ENCODE measurements around the gene FOXO3.

The FOXO3 gene

DNA sequence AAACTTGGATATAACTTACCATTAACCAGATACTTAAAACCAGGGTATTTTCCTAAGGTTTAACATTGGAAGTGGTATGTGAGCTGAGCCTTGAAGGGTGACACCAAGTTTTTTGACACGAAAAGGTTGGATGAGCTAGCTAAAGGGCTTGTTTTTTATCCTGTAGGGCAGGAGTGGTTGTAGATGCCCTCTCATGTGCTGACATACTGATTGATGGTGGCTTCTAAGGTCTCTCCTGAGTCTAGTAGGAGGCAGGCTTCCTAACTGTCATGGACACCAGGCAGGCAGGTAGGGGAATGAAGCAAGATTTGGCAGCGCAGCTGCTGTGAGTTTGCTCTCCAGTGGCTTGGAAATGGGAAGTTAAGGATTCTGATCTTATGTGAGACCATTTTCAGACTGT, 66.1 kb downstream of the FOXO3 start:
- FAIRE-seq (no peak), DNase-seq (ENCODE audit: low spot score) (no peak)

DNA sequence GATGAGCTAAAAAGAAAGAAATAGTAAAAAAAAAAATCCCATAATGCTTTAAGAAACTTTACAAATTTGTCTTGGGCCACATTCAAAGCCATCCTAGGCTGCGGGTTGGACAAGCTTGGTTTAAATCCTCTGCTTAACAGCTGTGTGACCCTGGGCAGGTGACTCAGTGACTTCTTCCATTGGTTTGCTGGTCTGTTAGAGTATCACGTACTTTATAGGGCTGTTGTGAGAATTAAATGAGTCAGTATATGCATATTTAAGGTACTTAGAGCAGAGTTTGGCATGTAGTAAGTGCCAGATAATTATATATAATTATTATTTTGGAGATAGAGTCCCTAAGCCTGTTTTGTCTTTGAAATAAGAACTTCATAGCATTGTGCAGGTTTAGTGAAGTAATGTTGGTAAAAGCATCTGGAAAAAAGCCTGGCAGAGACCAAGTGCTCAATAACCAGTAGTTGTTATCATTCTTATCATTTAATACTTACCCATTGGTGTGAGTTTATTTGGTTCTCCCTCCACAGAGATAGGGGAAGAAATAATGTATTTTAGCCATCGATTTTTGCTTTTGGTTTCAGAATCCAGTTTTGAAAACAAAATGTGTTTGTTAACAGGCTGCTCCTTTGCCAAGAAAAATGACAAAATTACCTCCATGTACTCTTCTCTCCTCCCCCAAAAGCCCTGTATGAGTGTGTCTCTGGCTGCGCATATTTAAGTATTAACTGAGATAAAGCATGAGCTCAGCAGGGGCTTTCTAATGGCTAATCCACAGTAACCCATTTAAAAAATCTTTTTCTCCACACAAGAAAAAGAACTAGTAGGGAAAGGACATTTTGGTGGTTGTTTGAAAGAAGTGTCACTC, 67.2 kb downstream of the FOXO3 start:
- no peak for DNase-seq (ENCODE audit: low spot score)

DNA sequence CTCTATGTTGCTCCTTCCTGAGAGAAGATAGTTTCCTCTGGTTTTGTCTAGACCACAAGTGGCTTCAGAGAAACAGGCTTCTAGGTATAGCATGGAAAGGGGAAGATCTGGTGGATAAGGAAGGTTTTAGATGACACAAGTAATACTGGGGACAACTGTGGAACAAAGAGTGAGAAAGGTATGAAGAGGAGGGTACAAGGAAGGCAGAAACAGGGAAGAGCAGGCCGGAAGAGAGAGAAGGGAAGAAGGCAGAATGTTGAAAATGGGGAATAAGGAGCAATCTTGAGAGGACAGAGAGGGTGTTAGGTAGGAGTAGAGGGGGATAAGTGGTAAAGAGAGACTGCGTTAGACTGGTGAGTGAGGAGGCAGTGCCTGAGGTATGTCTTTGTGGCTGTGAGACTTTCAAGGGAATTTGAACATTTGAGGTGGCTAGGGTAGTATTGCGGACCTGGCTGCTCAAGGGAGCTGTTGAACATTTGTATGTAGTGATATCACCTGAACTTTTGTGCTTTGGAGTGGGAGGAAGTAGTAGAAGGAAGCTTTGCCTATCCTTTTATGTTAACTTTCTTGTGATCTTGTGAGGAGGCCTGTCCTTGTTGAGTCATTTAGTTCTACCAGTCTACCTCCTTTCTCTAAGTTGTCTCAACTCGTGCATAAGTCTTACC, 69.5 kb downstream of the FOXO3 start:
- FAIRE-seq (no peak), DNase-seq (ENCODE audit: low spot score) (no peak)

More for the DNA sequence above, 67.2 kb downstream of the FOXO3 start:
- no peak for FAIRE-seq

DNA sequence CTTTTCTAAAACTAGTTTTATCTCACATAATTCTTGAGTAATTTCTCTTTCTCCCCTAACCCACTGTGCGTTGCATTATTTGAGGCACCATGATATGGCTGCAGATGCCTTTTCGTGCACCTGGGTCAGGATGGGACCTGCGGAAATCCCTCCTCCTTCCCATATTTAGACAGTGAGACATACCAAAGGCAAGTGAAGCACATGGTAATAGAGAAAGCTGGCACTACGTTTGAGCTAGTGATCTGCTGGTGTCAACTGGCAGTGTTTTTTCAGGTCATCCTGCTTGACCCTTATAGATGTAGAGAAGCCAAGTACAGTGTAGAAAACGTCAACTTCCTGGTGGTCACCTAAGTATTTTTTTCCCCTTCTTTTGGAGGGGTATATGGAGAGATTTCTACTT, 71.7 kb downstream of the FOXO3 start:
- no peak for DNase-seq (ENCODE audit: low spot score)

DNA sequence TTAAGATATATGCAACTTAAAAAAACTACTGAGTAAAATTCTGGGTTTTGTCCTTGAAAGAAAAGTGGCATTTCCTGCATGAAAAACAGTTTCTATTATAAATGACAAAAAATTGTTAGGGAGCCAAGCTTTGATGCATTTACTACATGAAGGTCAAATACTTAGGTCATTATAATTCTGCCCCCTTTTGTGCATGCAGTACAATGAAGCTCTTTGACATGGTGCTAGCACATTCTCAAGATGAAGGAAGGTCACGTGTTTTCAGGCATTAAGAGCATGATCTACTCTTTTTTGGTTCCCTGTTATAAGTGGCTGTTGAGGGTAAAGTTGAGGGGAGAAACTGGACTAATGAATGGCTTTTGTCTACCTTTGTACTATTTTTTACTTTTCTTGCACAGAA, 72.7 kb downstream of the FOXO3 start:
- FAIRE-seq (no peak), DNase-seq (ENCODE audit: low spot score) (no peak)

More for the DNA sequence above, 71.7 kb downstream of the FOXO3 start:
- FAIRE-seq: no peak

DNA sequence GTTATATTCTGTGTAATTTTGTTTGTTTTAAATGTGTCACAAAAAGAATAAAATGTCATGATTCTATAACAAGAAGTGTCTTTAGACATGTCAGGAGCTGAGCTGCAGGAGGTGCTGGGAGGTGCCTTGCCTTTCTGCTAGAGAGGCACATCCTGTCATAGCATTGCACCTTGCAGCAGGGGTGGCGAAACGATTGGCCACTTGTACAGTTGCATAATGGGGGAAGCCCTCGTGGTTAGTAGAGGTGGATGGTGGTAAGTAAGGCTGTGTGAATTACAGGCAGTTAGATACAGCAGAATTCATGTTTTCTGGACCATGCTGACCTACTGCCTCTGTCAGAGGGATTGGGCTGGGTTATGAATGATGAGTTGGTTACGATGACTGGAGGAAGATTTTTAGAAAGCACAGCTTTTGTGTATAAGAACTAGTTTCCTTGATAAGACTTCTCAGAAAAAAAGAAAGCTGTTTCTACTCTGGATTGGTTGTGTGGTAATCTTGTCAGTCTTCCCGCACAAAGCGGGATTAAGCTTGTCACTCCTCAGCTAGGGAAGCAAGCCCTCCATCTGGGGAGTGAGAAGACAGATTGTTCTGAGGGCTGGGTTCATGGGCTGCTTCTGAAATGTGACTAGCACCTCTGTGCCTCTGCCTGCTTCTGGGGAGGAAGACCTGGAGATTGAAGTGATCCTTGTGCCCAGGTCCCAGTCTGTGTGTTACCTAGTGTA, 74.9 kb downstream of the FOXO3 start:
- FAIRE-seq (no peak), DNase-seq (ENCODE audit: low spot score) (no peak)

DNA sequence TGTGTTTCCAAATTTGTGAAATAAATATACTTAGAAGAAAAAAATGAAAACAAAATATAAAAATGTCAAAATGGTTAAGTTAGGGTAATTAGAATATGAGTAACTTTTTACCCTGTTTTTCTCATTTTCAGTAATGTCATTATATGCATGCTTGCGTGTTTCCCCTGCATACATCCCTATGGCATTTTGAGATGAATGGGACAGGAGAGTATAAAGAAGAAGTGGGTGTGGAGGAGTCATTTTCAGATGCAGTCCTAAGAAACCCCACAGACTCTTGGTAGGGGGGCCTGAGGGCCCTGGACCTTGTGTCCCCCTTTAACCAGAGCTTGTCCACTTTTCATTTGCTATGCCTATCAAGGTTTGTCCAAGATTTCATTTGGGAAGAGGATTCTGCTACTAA, 77.2 kb downstream of the FOXO3 start:
- no peak for DNase-seq (ENCODE audit: low spot score)
- no peak for FAIRE-seq

DNA sequence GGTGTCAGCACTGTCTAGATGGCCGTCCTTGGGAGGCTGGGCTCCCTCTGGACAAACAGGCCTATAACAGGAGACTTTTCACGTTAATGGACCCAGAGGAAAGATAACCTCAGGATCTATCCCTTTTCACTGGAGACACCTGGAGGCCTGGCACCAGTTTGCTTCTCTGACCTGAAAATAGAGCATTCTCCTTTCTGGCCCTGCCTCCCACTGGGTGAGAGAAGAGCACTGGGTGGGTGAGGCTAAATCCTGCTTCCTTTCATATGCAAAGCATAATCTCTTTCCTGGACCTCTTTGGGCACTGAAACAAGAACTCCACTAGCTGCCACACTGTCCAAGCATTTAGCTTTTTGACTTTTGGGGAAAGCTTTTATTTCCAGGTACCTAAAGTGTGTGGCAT, 78.3 kb downstream of the FOXO3 start:
- FAIRE-seq (no peak), DNase-seq (ENCODE audit: low spot score) (no peak)

DNA sequence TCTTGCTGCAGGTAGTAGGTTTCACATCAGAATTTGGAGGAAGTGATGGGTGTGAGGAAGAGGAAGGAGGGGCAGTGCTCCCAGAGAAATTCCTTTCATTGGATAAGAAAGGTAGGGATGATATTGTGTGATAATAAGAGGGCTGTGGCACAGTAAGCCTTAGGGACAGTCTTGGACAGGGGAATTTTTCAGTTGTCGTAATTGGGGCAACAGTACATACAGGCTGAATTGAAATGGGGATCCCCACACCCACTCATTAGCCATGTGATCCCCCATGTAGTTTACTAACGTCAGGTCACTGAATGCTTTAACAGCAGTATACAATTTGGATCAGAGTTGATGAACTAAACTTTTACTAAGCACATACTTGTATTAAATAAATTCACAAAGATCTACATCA, 79.4 kb downstream of the FOXO3 start:
- no peak for DNase-seq (ENCODE audit: low spot score)
- no peak for FAIRE-seq

DNA sequence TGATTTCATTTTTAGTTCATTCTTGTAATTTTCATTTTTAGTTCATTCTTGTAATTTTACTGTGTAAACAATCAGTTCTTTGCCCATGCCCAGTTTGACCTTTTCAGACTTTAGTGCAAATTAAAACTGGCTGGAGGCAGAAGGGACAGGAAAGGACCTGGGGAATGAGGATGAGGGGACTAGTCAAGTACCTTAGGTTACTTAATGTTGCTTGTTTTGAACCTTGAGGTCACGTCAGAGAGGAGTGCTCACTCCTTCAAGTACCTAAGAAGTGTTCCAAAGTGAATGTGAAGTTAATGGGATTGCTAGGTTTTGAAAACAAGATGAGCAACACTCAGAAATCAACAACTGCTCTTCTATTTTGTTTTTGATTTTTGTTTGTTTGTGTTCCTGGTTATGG, 82.5 kb downstream of the FOXO3 start:
- FAIRE-seq: no peak

DNA sequence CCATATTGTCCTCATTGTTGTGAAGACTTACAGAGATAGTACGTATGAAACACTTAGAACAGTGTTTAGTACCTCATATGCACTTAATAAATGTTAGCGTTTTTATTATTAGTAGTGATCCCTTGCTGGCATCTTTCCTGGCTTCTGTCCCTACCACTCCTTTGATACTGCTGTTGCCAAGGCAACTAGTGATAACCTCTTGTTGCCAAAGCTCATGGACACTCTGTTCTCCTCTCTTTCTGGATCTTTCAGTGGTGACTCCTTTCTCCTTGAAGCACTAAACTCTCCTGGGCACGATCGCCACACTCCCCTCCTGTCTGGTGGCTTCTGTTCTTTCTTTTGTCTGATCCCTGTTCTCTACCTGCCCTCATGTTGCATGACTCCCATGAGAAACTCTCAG, 83.5 kb downstream of the FOXO3 start:
- DNase-seq (ENCODE audit: low spot score): no peak
- FAIRE-seq: no peak

More for the DNA sequence above, 82.5 kb downstream of the FOXO3 start:
- DNase-seq (ENCODE audit: low spot score): no peak

DNA sequence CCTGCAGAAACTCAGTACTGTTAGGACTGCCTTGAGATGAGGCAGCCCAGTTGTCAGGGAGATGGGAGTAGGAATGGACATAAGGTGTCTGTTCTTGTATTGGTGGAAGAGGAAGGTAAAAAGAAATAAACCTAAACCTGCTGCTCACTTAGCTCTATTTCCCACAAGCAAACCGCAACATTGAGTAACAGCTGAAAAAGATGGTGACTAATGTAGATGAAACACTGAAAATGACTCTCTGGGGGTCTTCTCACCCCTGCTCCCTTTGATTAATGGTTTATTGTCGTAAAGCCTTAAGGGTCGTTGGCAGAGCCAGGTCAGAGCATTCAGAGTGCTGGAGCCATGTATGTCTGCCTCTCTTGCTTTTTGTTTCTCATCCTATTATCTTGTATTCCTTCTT, 87.5 kb downstream of the FOXO3 start:
- DNase-seq (ENCODE audit: low spot score) (no peak), FAIRE-seq (no peak)

DNA sequence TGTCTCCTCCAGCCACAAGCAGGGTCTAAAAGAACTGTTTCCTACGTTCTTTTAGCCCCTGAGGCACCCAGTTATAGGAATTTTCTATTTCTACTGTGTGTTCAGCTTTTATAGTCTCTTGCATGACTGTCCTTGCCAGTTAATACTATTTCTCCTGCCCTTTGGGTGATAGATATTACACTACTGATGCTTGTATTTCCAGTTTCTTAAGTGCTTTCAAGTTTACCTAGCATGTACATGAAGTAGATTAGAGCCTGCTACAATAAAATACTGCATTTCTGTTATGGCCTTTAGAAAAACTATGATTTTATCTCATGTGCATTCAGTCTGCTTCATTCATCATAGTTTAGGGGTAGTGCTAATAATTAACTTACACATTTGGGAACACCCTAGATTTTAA, 89.6 kb downstream of the FOXO3 start:
- no peak for DNase-seq (ENCODE audit: low spot score)
- no peak for FAIRE-seq

DNA sequence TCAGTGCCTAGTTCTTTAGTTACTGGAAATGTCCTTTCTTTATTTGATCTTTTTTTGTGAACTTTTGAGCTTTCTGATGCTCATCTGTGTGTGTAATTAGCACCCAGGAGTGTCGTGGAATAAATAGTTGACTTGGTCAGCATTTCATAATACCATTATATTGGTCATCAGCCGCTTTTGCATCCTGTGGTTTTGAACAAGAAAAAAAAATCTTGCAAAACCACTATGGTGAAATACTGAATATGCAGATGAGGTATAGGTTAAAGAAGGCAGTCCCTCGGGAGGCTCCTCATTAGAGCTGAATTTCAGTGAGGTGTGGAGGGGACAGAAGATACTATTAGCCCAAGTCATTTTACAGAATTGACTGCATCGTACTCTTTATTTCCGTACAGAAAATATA, 90.1 kb downstream of the FOXO3 start:
- no peak for FAIRE-seq
- DNase-seq (ENCODE audit: low spot score): no peak

DNA sequence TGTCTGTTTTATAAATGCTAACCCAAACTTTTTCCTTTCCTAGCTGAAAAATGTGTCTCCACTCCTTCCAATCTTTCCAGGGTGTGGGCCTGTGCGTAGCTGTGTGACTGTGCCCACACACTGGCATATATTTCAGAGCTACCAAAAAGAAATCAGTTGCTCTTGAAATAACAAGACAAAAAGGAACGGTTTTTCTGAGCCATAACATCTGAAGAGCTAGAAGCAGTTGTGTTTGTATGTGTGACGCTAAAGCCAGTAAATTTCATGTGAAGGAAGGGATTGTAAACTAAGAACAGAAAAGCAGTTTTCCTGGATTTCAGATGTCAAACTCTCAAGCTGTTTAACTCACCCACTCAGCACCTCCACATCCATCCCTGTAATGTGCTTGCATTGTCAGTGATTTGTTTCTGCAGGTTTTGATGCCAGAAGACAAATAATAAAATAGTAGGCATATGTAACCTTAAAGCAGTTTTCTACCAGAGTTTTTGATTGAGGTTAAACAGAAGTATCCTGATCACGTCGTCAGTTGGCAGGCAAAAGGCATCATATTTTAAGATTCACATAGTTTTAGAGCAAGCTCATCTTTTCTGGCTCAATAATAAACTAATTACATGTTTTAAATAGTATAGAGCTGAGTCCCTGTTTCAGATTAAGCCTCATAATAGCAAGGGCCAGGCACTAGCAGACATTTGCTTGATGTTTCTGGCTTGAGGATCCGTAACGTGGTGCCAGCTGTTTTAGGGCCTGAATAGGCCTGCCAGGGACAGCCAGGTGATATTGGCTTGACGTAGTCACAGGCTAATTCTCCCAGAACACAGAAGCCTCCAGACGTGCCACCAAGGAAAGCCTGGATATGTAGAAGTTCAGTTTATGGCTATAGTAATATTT, 90.9 kb downstream of the FOXO3 start:
- no peak for FAIRE-seq
- no peak for DNase-seq (ENCODE audit: low spot score)

DNA sequence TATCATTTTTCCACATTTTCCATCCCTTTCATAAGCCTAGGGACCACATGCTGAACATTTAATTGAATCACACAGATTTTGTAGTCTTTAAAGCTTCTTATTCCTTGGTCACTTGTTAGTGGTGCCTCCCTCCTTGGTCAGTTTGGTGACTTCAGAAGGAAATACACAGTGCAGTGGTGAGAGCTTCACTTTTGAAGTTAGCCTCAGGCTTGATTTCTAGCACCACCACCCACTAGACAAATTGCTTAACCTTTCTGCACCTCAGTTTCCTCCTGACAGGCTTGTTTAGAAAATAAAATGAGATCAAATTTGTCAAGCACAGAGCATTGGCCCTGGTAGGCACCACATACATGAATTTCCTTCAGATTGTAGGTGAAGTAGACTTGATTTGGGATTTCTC, 91.7 kb downstream of the FOXO3 start:
- DNase-seq (ENCODE audit: low spot score) (no peak), FAIRE-seq (no peak)

DNA sequence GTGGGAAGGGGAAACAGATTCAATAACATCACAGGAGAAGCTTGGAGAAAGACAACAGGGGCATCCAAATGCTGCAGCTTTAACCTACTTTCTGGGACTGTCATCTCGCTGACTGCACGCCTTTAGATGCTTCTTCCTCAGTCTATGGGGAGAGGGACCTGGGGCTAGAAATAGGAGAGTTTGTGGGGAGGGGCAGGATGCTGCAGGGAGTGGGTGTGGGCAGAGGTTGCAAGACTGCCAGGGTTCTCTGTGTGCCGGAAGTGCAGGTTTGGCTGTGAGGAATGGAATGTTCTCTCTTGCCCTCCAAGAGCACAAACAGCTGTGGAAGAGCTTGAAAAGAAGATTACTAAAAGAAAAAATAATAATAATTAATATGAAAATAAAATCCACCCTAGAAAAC, 93.2 kb downstream of the FOXO3 start:
- FAIRE-seq: no peak
- DNase-seq (ENCODE audit: low spot score): no peak

DNA sequence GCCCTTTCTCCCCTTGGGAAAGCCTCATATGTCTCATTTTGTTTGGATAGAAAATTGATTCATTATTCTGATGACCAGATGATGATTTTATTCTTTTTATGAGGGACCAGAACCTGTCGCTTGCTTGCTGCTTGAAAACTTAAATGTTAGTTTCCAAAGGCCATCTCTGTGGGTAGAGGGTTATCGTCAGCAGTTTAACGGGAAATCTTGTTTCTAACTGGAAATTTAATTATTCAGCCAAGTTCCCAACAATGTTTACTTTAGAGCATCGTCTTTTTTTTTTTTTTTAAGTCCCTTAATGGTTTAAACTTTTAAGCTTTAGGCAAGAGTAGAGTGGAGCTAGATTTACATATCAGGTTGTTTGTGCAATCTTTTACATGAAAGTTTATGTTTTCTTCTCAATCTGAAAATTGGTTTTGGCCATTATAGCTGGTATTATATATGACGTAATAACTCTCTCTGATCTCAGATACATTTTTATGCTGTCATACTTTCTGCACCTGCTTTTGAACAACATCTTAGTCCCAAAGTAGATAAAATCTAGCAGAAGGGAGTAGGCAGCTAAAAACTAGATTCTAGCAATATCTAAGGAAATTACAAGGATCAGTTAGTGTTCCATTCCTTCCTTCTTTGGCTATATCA, 93.9 kb downstream of the FOXO3 start:
- FAIRE-seq (no peak), DNase-seq (ENCODE audit: low spot score) (no peak)

DNA sequence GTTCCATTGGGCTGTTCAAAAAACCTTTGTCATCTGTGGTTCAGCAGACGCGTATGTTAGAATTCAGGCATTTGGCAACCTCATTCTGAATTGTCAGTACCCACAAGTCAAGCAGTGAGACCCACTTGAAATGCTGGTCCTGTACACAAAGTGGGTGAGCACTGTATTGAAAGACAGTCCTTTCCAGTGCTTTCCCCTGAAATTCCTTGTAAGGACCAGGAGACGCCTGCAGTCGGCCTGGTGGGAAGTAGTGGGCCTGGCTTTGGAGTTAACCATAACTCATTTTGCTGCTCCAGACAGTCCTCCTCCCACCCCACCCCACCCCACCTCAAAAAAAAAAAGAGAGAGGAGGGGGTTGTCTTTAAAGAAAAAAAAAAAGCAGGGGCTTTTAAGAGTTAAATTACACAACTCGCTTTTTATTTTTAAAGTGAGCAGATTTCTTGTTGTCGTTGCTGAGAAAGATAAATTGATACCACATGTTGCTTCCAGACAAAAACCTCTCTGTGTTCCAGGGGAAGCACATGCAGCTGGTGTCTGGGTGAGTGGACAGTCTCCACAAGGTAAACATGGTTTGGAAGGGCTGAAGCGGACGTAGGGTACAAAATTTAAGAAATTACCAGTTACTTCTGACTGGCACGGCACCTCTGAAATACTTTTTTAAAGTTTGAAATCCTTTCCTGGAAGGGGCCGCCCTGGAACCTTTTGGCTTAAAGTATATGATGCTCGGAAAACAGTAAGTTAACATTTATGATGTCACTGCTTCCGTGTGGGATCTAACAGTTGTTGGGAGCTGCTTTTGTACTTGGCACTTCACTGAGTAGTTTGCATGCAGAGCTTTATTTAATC, 95.3 kb downstream of the FOXO3 start:
- DNase-seq (ENCODE audit: low spot score) (no peak), FAIRE-seq (no peak)

DNA sequence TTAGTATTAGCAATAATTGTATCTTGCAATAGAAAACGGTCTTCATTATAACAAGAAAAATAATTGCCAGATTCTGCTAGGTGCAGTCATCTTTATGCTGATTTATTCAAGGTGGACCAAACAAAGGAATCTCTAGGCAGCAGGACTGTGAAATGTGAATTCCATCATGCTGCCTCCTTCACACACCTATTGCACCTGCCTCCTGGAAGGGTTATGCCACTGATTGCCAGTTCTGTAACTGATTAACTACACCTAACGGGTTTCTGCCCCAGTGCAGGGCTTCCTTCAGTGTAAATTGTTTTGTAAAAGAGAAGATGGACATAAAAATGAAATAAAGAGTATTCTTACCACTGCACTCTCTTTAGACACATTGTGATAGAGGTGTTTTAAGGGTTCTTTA, 96.1 kb downstream of the FOXO3 start:
- FAIRE-seq (no peak), DNase-seq (ENCODE audit: low spot score) (no peak)

All from urothelium cell line (cell line).